ENCODE measurements around the gene RNASEH2A. TPM values are rescaled to one million over a fixed set of nuclear protein-coding genes. Genes with fewer than 3 reads are reported as not detected.

The RNASEH2A gene
- total RNA-seq, 1 donor from 2014 or later = 16.7 TPM

GRCh38 chr19:12777217-12778016, 29.0 kb upstream of the RNASEH2A start:
- peaks cover 13% of the 10 kb centered on the region for H3K4me1 Mint-ChIP-seq (ENCODE audit: low read depth, unreplicated experiment)
- peak overlapping the region; percentile 94 for H3K4me3 Mint-ChIP-seq (ENCODE audit: unreplicated experiment)
- peak; percentile 91 for DNase-seq
- TF ChIP-seq, protein P1, sequence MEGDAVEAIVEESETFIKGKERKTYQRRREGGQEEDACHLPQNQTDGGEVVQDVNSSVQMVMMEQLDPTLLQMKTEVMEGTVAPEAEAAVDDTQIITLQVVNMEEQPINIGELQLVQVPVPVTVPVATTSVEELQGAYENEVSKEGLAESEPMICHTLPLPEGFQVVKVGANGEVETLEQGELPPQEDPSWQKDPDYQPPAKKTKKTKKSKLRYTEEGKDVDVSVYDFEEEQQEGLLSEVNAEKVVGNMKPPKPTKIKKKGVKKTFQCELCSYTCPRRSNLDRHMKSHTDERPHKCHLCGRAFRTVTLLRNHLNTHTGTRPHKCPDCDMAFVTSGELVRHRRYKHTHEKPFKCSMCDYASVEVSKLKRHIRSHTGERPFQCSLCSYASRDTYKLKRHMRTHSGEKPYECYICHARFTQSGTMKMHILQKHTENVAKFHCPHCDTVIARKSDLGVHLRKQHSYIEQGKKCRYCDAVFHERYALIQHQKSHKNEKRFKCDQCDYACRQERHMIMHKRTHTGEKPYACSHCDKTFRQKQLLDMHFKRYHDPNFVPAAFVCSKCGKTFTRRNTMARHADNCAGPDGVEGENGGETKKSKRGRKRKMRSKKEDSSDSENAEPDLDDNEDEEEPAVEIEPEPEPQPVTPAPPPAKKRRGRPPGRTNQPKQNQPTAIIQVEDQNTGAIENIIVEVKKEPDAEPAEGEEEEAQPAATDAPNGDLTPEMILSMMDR (IDR thresholded peaks at IDR 0.05; ENCODE audit: partially characterized antibody, unreplicated experiment) = peak; percentile 96
- peaks cover 4% of the 10 kb centered on the region for H3K27me3 Mint-ChIP-seq (ENCODE audit: unreplicated experiment)
- H3K9me3 Mint-ChIP-seq (ENCODE audit: unreplicated experiment) = peaks cover 12% of the 10 kb centered on the region
- H3K27ac Mint-ChIP-seq (ENCODE audit: unreplicated experiment) = peak overlapping the region; percentile 98
- no peaks in the 10 kb centered on the region for H3K36me3 Mint-ChIP-seq (ENCODE audit: unreplicated experiment)

DNA sequence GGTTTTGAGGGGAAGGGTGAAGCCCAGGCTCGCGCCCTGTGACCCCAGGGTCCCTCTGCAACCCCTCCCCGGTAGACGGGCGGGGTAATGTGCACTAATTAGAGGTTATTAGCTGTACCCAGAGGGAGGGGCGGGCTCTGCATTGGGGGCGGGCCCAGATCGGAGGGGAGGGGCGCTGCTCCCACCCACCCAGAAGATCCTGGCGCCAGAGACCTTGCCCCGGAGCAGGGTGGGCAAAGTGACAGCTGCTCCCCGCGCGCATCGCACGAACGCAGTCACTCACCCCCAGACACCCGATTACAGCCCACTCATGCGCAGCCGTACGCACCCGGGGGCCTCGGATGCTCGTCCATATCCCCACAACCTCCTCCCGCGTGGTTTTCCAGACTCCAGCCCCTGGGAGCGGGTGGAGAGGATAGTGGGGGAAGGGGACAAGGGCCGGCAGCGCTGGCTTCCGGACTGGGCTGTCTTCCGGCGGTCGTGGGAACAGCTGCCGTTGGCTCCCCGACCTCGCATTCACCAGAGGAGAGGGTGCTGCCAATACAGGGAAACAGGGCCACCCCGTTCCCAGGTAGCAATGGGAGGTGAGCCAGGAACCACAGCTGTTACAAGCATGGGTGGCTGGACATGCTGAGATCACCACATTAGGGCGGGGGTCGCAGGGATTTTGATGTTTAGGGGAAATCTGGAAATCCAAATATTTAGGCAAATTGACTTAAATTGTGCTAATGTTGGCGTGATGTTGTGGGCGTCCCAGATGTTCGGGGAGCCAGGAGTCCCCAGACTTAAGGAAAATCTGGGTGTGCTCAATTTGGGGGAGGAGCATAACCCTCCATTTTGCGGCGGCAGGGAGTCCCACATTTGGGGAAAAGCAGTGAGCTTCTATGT, 28.1 kb upstream of the RNASEH2A start:
- peaks cover 4% of the 10 kb centered on the region for H3K27me3 Mint-ChIP-seq (ENCODE audit: unreplicated experiment)
- peak; percentile 75 for DNase-seq

DNA sequence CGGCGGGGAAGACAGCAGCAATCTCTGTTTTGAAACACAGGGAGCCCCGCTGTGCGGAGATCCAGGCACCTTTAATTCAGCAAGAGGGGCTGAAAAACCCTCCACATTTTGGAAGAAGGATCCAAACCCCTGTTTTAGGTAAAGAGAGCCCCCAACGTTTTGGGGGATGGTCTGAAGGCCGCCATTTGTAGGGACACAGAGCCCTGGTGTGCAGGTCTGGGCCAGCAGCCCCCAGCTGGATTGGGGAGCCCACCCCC, 27.6 kb upstream of the RNASEH2A start:
- Mint-ChIP-seq H3K27ac (ENCODE audit: unreplicated experiment) (peak overlapping the region; percentile 98), H3K4me1 (ENCODE audit: low read depth, unreplicated experiment) (peaks cover 16% of the 10 kb centered on the region), H3K36me3 (ENCODE audit: unreplicated experiment) (no peaks in the 10 kb centered on the region), H3K9me3 (ENCODE audit: unreplicated experiment) (peaks cover 11% of the 10 kb centered on the region), H3K4me3 (ENCODE audit: unreplicated experiment) (peak overlapping the region; percentile 94), H3K27me3 (ENCODE audit: unreplicated experiment) (peaks cover 6% of the 10 kb centered on the region)
- TF ChIP-seq, protein P1 (IDR thresholded peaks at IDR 0.05; ENCODE audit: partially characterized antibody, unreplicated experiment) = no peak
- no peak for DNase-seq

More for the DNA sequence above, 28.1 kb upstream of the RNASEH2A start:
- H3K4me3 Mint-ChIP-seq (ENCODE audit: unreplicated experiment) = peak overlapping the region; percentile 94
- TF ChIP-seq, protein P1 (IDR thresholded peaks at IDR 0.05; ENCODE audit: partially characterized antibody, unreplicated experiment) = no peak
- H3K9me3 Mint-ChIP-seq (ENCODE audit: unreplicated experiment) = peaks cover 12% of the 10 kb centered on the region
- peaks cover 13% of the 10 kb centered on the region for H3K4me1 Mint-ChIP-seq (ENCODE audit: low read depth, unreplicated experiment)
- peak overlapping the region; percentile 98 for H3K27ac Mint-ChIP-seq (ENCODE audit: unreplicated experiment)
- H3K36me3 Mint-ChIP-seq (ENCODE audit: unreplicated experiment) = no peaks in the 10 kb centered on the region

- peak overlapping the region; percentile 68 for H3K4me3 Mint-ChIP-seq (ENCODE audit: unreplicated experiment)
- DNase-seq = peak; percentile 47
- TF ChIP-seq, protein P1 (IDR thresholded peaks at IDR 0.05; ENCODE audit: partially characterized antibody, unreplicated experiment) = no peak
- H3K9me3 Mint-ChIP-seq (ENCODE audit: unreplicated experiment) = peaks cover 11% of the 10 kb centered on the region
- peaks cover 16% of the 10 kb centered on the region for H3K4me1 Mint-ChIP-seq (ENCODE audit: low read depth, unreplicated experiment)
- H3K36me3 Mint-ChIP-seq (ENCODE audit: unreplicated experiment) = no peaks in the 10 kb centered on the region
- H3K27ac Mint-ChIP-seq (ENCODE audit: unreplicated experiment) = peak overlapping the region; percentile 87
- H3K27me3 Mint-ChIP-seq (ENCODE audit: unreplicated experiment) = peaks cover 6% of the 10 kb centered on the region
Measured at GRCh38 chr19:12779162-12779993, 27.0 kb upstream of the RNASEH2A start.

Measured in glutamatergic neuron (in vitro differentiated cells).